Tibial nerve (tissue), 4 donors: ENCODE measurements around the gene SLC38A3. TPM values are rescaled to one million over a fixed set of nuclear protein-coding genes. Genes with fewer than 3 reads are reported as not detected.
"Not testable (repeated sequence)": the region's sequence is repeated elsewhere in the genome, so short reads cannot be mapped to it uniquely, and the experiment has no call there.

Experiments used
- DNase-seq, 2 donors: peaks; one replicate each; pipeline ENCODE4 v3.0.0-alpha.2; 2019; ENCODE audit warnings: low spot score in 2 of 2
- H3K27ac ChIP-seq, 4 donors: fragments of 200-600 bp; sonication (generic) in 3 of 4; one replicate each; pipeline ENCODE4 v1.5.1; 2017 to 2019; ENCODE audit warnings: mild to moderate bottlenecking in 1 of 4
- H3K27me3 ChIP-seq, 2 donors: fragments of 200-600 bp; sonication (generic) in 1 of 2; one replicate each; pipeline versions ENCODE4 v1.5.1 to v1.6.0; 2017 to 2019
- H3K36me3 ChIP-seq, 3 donors: fragments of 200-600 bp; sonication (generic); one replicate each; pipeline ENCODE4 v1.5.1; 2018 to 2019
- H3K4me1 ChIP-seq, 4 donors: fragments of 200-600 bp; sonication (generic) in 3 of 4; one replicate each; pipeline ENCODE4 v1.5.1; 2017 to 2019
- H3K4me3 ChIP-seq, 4 donors: fragments of 200-600 bp; sonication (generic) in 3 of 4; one replicate each; pipeline ENCODE4 v1.5.1; 2017 to 2019; ENCODE audit warnings: mild to moderate bottlenecking in 1 of 4, moderate library complexity in 1 of 4
- H3K9me3 ChIP-seq, 4 donors: fragments of 200-600 bp; sonication (generic) in 3 of 4; one replicate each; pipeline ENCODE4 v1.5.1; 2017 to 2019
- EP300 ChIP-seq, 2 donors: sonication (generic); formaldehyde crosslinking; IDR thresholded peaks; one replicate each; pipeline ENCODE4 v1.6.1; 2017; ENCODE audit warnings: antibody characterized with exemption in 2 of 2, mild to moderate bottlenecking in 1 of 2
- POLR2A ChIP-seq, 2 donors: fragments of 450-650 bp; IDR thresholded peaks; one replicate each; pipeline ENCODE4 v1.6.1; 2017; ENCODE audit warnings: antibody characterized with exemption in 2 of 2, mild to moderate bottlenecking in 2 of 2, moderate library complexity in 2 of 2
- WGBS, 2 donors: methylation state at CpG; one replicate each; pipeline ENCODE4 v1.1.5; 2018; 5-methylcytosine and 5-hydroxymethylcytosine counted together
- total RNA-seq, 4 donors: library from RNA; depleted of rRNA; stranded (reverse); fragments of >200 nt; gene quantifications; one replicate each; pipeline ENCODE4 v1.1.0, GENCODE V29; 2016
- TF ChIP-seq, protein P1 (sequence below), 5 experiments: fragments of 200-600 bp in 3 of 5; fragments of 450-650 bp in 2 of 5; sonication (generic) in 3 of 5; IDR thresholded peaks; one replicate each; pipeline ENCODE4 v1.5.1; 2016 to 2019; ENCODE audit warnings: antibody characterized with exemption in 5 of 5, mild to moderate bottlenecking in 3 of 5, moderate library complexity in 2 of 5

Gene SLC38A3
- total RNA-seq, 4 donors from 2014 or later: 0.21 to 8.1 (median 1.5) TPM

DNA sequence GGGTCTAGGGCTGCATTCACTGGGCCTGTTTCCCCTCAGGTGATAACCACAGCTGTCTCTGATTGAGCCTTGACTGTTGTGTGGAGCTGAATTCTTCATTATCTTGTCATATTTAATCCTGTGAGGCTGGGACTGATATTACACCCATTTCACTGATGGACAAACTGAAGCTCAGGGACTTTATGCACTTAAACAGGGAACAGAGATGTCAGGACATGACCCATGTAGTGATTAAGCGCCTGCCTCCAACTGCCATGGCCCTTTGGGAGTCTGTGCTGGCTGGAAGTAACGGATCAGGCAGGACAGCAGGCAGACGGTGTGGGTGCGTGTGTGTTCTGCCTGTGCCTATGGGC is 38.4 kb downstream of the SLC38A3 start:
- Histone ChIP-seq H3K27me3 (no peaks in the 10 kb centered on the region), H3K4me1 (peaks cover 0 to 99% (median 97%) of the 10 kb centered on the region in 4 donors), H3K36me3 (peaks cover 0 to 21% (median 0%) of the 10 kb centered on the region in 3 donors), H3K4me3 (peak overlapping the region in 1 of 4 donors; percentile 9), H3K27ac (peak overlapping the region; percentile 58 to 96 (median 80)), H3K9me3 (no peaks in the 10 kb centered on the region)
- TF ChIP-seq EP300 (IDR thresholded peaks at IDR 0.05): no peak
- TF ChIP-seq, protein P1, sequence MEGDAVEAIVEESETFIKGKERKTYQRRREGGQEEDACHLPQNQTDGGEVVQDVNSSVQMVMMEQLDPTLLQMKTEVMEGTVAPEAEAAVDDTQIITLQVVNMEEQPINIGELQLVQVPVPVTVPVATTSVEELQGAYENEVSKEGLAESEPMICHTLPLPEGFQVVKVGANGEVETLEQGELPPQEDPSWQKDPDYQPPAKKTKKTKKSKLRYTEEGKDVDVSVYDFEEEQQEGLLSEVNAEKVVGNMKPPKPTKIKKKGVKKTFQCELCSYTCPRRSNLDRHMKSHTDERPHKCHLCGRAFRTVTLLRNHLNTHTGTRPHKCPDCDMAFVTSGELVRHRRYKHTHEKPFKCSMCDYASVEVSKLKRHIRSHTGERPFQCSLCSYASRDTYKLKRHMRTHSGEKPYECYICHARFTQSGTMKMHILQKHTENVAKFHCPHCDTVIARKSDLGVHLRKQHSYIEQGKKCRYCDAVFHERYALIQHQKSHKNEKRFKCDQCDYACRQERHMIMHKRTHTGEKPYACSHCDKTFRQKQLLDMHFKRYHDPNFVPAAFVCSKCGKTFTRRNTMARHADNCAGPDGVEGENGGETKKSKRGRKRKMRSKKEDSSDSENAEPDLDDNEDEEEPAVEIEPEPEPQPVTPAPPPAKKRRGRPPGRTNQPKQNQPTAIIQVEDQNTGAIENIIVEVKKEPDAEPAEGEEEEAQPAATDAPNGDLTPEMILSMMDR (IDR thresholded peaks at IDR 0.05): no peak
- TF ChIP-seq POLR2A (IDR thresholded peaks at IDR 0.05): no peak
- no peak for DNase-seq
- WGBS, 2 donors: 43 to 65% methylated on average over 4 of the region's 4 CpGs

GRCh38 chr3:50244813-50245212 is 39.7 kb downstream of the SLC38A3 start:
- WGBS, 2 donors: 62 to 79% methylated on average over 6 of the region's 6 CpGs
- peak overlapping the region in 3 of 4 donors; percentile 84 to 96 (median 86) for H3K27ac ChIP-seq

DNA sequence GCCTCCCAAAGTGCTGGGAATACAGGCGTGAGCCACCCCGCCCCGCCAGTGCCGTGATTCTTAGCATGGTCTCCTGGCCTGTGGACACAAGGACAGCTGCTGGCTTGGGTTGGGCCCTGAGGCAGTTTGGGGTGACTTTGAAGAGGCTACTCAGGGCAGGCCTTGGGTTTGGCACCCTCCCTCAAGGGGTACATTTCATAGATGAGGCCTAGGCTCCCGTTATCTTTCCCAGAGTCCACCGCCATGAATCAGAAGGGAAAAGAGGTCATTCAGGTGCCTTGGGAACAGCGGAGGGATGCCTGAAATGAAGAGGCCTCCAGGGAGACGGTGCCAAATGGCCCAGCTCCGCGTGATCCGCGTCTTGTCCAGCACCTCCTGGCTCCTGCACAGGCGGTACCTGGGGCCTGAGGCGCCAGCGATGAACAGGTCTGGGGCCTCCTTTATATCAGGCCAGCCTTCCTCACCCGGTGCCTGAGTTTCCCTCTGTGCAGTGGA is 40.2 kb downstream of the SLC38A3 start:
- no peak for DNase-seq
- Histone ChIP-seq H3K4me3 (peak overlapping the region in 1 of 4 donors; percentile 42), H3K27ac (peak overlapping the region; percentile 73 to 96 (median 85)), H3K4me1 (peaks cover 0 to 99% (median 97%) of the 10 kb centered on the region in 4 donors), H3K36me3 (peaks cover 0 to 10% (median 0%) of the 10 kb centered on the region in 3 donors), H3K9me3 (no peaks in the 10 kb centered on the region), H3K27me3 (no peaks in the 10 kb centered on the region)
- no peak for TF ChIP-seq POLR2A (IDR thresholded peaks at IDR 0.05)
- TF ChIP-seq EP300 (IDR thresholded peaks at IDR 0.05): no peak
- TF ChIP-seq, protein P1 (IDR thresholded peaks at IDR 0.05): no peak
- WGBS, 2 donors: 66 to 80% methylated on average over 12 to 15 of the region's 16 CpGs

More at GRCh38 chr3:50244813-50245212, 39.7 kb downstream of the SLC38A3 start:
- Histone ChIP-seq H3K36me3 (peaks cover 0 to 14% (median 0%) of the 10 kb centered on the region in 3 donors), H3K4me1 (peaks cover 0 to 99% (median 97%) of the 10 kb centered on the region in 4 donors)
- not testable (repeated sequence) for H3K4me3 ChIP-seq, H3K9me3 ChIP-seq, DNase-seq, H3K27me3 ChIP-seq

DNA sequence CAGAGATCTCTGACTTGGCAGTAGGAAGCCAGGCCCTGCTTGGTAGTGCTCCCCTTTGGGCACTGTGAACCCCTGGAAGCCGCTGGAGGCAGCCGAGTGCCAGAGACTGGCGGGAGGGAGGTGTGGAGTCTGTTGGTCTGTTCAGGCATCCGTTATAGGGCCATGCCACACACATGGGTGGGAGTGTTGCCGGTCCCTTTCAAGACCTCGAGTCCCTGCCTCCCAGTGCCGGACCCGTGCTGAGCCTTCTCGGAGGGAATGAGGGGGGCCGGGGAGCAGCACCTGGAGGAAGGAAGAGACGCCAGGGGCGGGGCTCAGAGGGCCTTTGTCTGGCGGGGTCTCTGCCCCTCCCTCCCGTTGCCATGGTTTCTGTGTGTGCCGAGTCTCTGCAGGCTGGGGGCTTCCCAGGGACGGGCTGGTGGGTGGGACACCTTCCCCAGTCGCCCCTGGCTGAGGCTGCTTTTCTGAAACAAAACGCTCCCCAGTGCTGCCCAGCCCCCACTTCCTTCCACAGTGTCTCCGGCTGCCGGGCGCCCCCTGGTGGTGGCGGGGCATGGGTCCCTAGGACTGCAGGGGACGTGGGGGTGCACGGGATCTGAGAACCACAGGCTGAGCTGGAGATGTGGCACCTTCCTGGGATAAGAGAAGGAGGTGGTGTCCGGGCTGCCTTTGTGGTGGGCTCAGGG is 40.9 kb downstream of the SLC38A3 start:
- TF ChIP-seq, protein P1 (IDR thresholded peaks at IDR 0.05): peak; percentile 98 to 99 (median 98)
- TF ChIP-seq EP300 (IDR thresholded peaks at IDR 0.05) (peak; percentile 40 to 48), POLR2A (IDR thresholded peaks at IDR 0.05) (no peak)
- H3K36me3 ChIP-seq: peaks cover 0 to 12% (median 0%) of the 10 kb centered on the region in 3 donors
- H3K27ac ChIP-seq: peak overlapping the region; percentile 73 to 96 (median 85)
- no peaks in the 10 kb centered on the region for H3K27me3 ChIP-seq
- peak; percentile 92 to 96 for DNase-seq
- WGBS, 2 donors: 2 to 5% methylated on average over 18 to 23 of the region's 25 CpGs
- peaks cover 0 to 99% (median 97%) of the 10 kb centered on the region in 4 donors for H3K4me1 ChIP-seq
- peak overlapping the region; percentile 12 to 52 (median 34) for H3K4me3 ChIP-seq
- H3K9me3 ChIP-seq: no peaks in the 10 kb centered on the region

DNA sequence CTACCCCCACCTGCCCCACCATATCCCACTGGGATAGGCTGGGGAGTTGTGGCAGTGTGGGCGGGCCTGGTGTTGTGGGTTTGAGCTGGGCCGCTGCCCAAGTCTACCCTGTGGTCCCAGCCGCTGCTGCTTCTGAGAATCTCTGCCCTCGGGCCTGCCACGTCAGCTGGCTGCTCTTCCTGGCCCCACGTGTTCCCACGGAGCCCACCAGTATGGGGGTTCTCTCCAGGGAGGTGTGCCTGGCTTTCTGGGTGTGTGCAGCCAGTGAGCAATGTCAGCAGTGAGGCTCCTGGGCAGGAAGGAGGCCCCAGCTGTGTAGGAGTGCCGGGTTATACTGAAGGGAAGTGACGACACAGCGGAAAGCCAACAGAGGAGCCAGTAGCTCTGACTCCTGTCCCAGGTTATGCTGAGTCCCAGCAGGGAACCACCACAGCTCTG is 41.5 kb downstream of the SLC38A3 start:
- 12 to 17% methylated on average over 9 to 10 of the region's 10 CpGs for WGBS, 2 donors
- H3K4me1 ChIP-seq: peaks cover 0 to 99% (median 97%) of the 10 kb centered on the region in 4 donors
- H3K9me3 ChIP-seq: no peaks in the 10 kb centered on the region
- no peak for DNase-seq
- peak overlapping the region; percentile 73 to 96 (median 85) for H3K27ac ChIP-seq
- H3K27me3 ChIP-seq: no peaks in the 10 kb centered on the region
- H3K36me3 ChIP-seq: peaks cover 0 to 18% (median 0%) of the 10 kb centered on the region in 3 donors
- H3K4me3 ChIP-seq: peak overlapping the region in 3 of 4 donors; percentile 27 to 52 (median 42)
- TF ChIP-seq, protein P1 (IDR thresholded peaks at IDR 0.05): peak in 1 of 5 experiments; percentile 12
- no peak for TF ChIP-seq EP300 (IDR thresholded peaks at IDR 0.05)
